GM23248 (cell line): Measurements from ENCODE around the gene CDK12.

Source experiments
- EZH2 ChIP-seq: fragments of 200-600 bp; sonication (generic); IDR thresholded peaks from 2 replicates; pipeline ENCODE4 v1.6.1; 2018; ENCODE audit warnings: antibody characterized with exemption, mild to moderate bottlenecking; ENCODE audit not compliant: insufficient read depth, poor library complexity, severe bottlenecking
- EZH2phosphoT487 ChIP-seq: fragments of 200-600 bp; sonication (generic); IDR thresholded peaks from 2 replicates; pipeline ENCODE4 v1.6.1; 2018; ENCODE audit warnings: antibody characterized with exemption, moderate library complexity, mild to moderate bottlenecking, low read depth; ENCODE audit not compliant: insufficient read depth

- TF ChIP-seq EZH2, result no peak
- no peak for TF ChIP-seq EZH2phosphoT487
These were observed 72.6 kb downstream of the CDK12 start for GRCh38 chr17:39533891-39534290.
